Activated naive CD4-positive, alpha-beta T cell treated with anti-CD3 and anti-CD28 coated beads, Interleukin-2, amount 50 U/mL, for 72 hours (primary cell): ENCODE results near the gene KMT2C. TPM values are rescaled to one million over a fixed set of nuclear protein-coding genes. Genes with fewer than 3 reads are reported as not detected.
A peak's percentile ranks its signal among the peaks of the same experiment; 100 is the strongest.
"Not testable (repeated sequence)": the region's sequence is repeated elsewhere in the genome, so short reads cannot be mapped to it uniquely, and the experiment has no call there.

ENCODE experiments used
- ATAC-seq, 2 donors: fragments of 150-1000 bp; cut with Tn5 transposase; 2 replicates each; pipeline ENCODE4 v1.10.0; 2021; ENCODE audit warnings: mild to moderate bottlenecking in 2 of 2, moderate library complexity in 2 of 2
- DNase-seq, 2 donors: peaks; one replicate each; pipeline ENCODE4 v3.0.0; 2021 to 2022; ENCODE audit warnings: low spot score in 2 of 2
- H3K27ac Mint-ChIP-seq, 2 donors: one replicate each; pipeline ENCODE4 v1.8.0; 2022; ENCODE audit warnings: mild to moderate bottlenecking in 2 of 2, mixed read lengths in 2 of 2
- H3K36me3 Mint-ChIP-seq, 2 donors: one replicate each; pipeline ENCODE4 v1.8.0; 2022; ENCODE audit warnings: mixed read lengths in 2 of 2
- H3K9me3 Mint-ChIP-seq, 2 donors: one replicate each; pipeline ENCODE4 v1.8.0; 2022; ENCODE audit warnings: mixed read lengths in 2 of 2
- total RNA-seq, 2 donors: library from RNA; stranded (reverse); gene quantifications; one replicate each; pipeline ENCODE4 v1.2.3, GENCODE V29; 2022

KMT2C gene
- total RNA-seq, 2 donors from 2014 or later, result 65.7 to 69.1 TPM

GRCh38 chr7:152315845-152316244 is 120.0 kb downstream of the KMT2C start:
- Mint-ChIP-seq H3K27ac (no peak overlapping the region), H3K9me3 (peaks cover 0 to 5% of the 10 kb centered on the region in 2 donors), H3K36me3 (peaks cover 0 to 21% of the 10 kb centered on the region in 2 donors)
- DNase-seq (no peak), ATAC-seq (no peak)

GRCh38 chr7:152313831-152314604 is 121.8 kb downstream of the KMT2C start:
- Mint-ChIP-seq H3K36me3 (peaks cover 0 to 13% of the 10 kb centered on the region in 2 donors), H3K9me3 (no peaks in the 10 kb centered on the region), H3K27ac (no peak overlapping the region)
- no peak for DNase-seq
- ATAC-seq, result no peak

GRCh38 chr7:152313217-152313616 is 122.6 kb downstream of the KMT2C start:
- ATAC-seq, result no peak
- Mint-ChIP-seq H3K9me3 (no peaks in the 10 kb centered on the region), H3K27ac (no peak overlapping the region), H3K36me3 (peaks cover 0 to 14% of the 10 kb centered on the region in 2 donors)
- DNase-seq, result no peak

GRCh38 chr7:152312316-152312715 is 123.5 kb downstream of the KMT2C start:
- DNase-seq (no peak), ATAC-seq (no peak)
- Mint-ChIP-seq H3K27ac (no peak overlapping the region), H3K9me3 (no peaks in the 10 kb centered on the region), H3K36me3 (peaks cover 0 to 17% of the 10 kb centered on the region in 2 donors)

- Mint-ChIP-seq H3K9me3 (no peaks in the 10 kb centered on the region), H3K36me3 (peaks cover 12 to 22% of the 10 kb centered on the region in 2 donors), H3K27ac (no peak overlapping the region)
- ATAC-seq (no peak), DNase-seq (no peak)
Observed at GRCh38 chr7:152307902-152308301, 127.9 kb downstream of the KMT2C start.

- H3K36me3 Mint-ChIP-seq, result peaks cover 21 to 31% of the 10 kb centered on the region in 2 donors
- not testable (repeated sequence) for H3K27ac Mint-ChIP-seq, ATAC-seq, H3K9me3 Mint-ChIP-seq, DNase-seq
Observed at GRCh38 chr7:152299542-152300143, 136.2 kb downstream of the KMT2C start.

- Mint-ChIP-seq H3K36me3 (peaks cover 30 to 45% of the 10 kb centered on the region in 2 donors), H3K9me3 (peaks cover 3 to 4% of the 10 kb centered on the region in 2 donors), H3K27ac (no peak overlapping the region)
- DNase-seq, result no peak
- no peak for ATAC-seq
Observed at GRCh38 chr7:152292897-152293296, 142.9 kb downstream of the KMT2C start.

- H3K36me3 Mint-ChIP-seq, result peaks cover 9 to 13% of the 10 kb centered on the region in 2 donors
- not testable (repeated sequence) for ATAC-seq, H3K27ac Mint-ChIP-seq, DNase-seq, H3K9me3 Mint-ChIP-seq
Observed at GRCh38 chr7:152286972-152287371, 148.8 kb downstream of the KMT2C start.

GRCh38 chr7:152286219-152286618 is 149.6 kb downstream of the KMT2C start:
- DNase-seq, H3K27ac Mint-ChIP-seq, H3K9me3 Mint-ChIP-seq, ATAC-seq: not testable (repeated sequence)
- peaks cover 9 to 13% of the 10 kb centered on the region in 2 donors for H3K36me3 Mint-ChIP-seq

- DNase-seq, H3K9me3 Mint-ChIP-seq, ATAC-seq, H3K27ac Mint-ChIP-seq: not testable (repeated sequence)
- H3K36me3 Mint-ChIP-seq, result peaks cover 9 to 13% of the 10 kb centered on the region in 2 donors
Observed at GRCh38 chr7:152284998-152285397, 150.8 kb downstream of the KMT2C start.

- not testable (repeated sequence) for DNase-seq, H3K27ac Mint-ChIP-seq, H3K9me3 Mint-ChIP-seq, ATAC-seq, H3K36me3 Mint-ChIP-seq
Observed at GRCh38 chr7:152277687-152278086, 158.1 kb downstream of the KMT2C start.

- H3K36me3 Mint-ChIP-seq, H3K9me3 Mint-ChIP-seq, DNase-seq, ATAC-seq: not testable (repeated sequence)
- H3K27ac Mint-ChIP-seq, result peak overlapping the region in 1 of 2 donors; percentile 39
Observed at GRCh38 chr7:152270427-152270826, 165.4 kb downstream of the KMT2C start.

GRCh38 chr7:152266859-152267258 is 168.9 kb downstream of the KMT2C start:
- H3K27ac Mint-ChIP-seq, DNase-seq, ATAC-seq, H3K9me3 Mint-ChIP-seq: not testable (repeated sequence)
- H3K36me3 Mint-ChIP-seq, result peaks cover 5 to 16% of the 10 kb centered on the region in 2 donors

- not testable (repeated sequence) for H3K9me3 Mint-ChIP-seq, H3K27ac Mint-ChIP-seq, DNase-seq, ATAC-seq
- H3K36me3 Mint-ChIP-seq, result peaks cover 5 to 16% of the 10 kb centered on the region in 2 donors
Observed at GRCh38 chr7:152264915-152265314, 170.9 kb downstream of the KMT2C start.

- Mint-ChIP-seq H3K36me3 (peaks cover 4 to 22% of the 10 kb centered on the region in 2 donors), H3K27ac (peak overlapping the region in 1 of 2 donors; percentile 18)
- not testable (repeated sequence) for ATAC-seq, H3K9me3 Mint-ChIP-seq, DNase-seq
Observed at GRCh38 chr7:152262146-152262545, 173.7 kb downstream of the KMT2C start.

GRCh38 chr7:152259645-152260044 is 176.2 kb downstream of the KMT2C start:
- H3K27ac Mint-ChIP-seq, ATAC-seq: not testable (repeated sequence)

GRCh38 chr7:152247851-152248250 is 188.0 kb downstream of the KMT2C start:
- not testable (repeated sequence) for ATAC-seq, H3K27ac Mint-ChIP-seq, H3K36me3 Mint-ChIP-seq, H3K9me3 Mint-ChIP-seq, DNase-seq

More at GRCh38 chr7:152259645-152260044, 176.2 kb downstream of the KMT2C start:
- DNase-seq, H3K9me3 Mint-ChIP-seq: not testable (repeated sequence)
- H3K36me3 Mint-ChIP-seq, result peaks cover 0 to 37% of the 10 kb centered on the region in 2 donors
